Fibroblast of lung (primary cell): Measurements from ENCODE around the gene ST6GALNAC3.

ENCODE experiments used
- EZH2 ChIP-seq: IDR thresholded peaks from 2 replicates; pipeline ENCODE4 v1.5.1; 2012; ENCODE audit warnings: low read length, control low read depth, mild to moderate bottlenecking; ENCODE audit errors: missing control alignments
- TF ChIP-seq, protein P1 (sequence below), 2 donors: IDR thresholded peaks in 1 of 2; conservative IDR thresholded peaks in 1 of 2; 1 replicate in 1 of 2; 2 replicates in 1 of 2; pipeline ENCODE4 v1.5.1; 2011 to 2012; ENCODE audit warnings: low read length in 2 of 2, control low read depth in 1 of 2, inconsistent platforms in 1 of 2, low read depth in 1 of 2, mild to moderate bottlenecking in 1 of 2

GRCh38 chr1:76607717-76608116 lies 533.2 kb downstream of the ST6GALNAC3 start:
- TF ChIP-seq, protein P1, sequence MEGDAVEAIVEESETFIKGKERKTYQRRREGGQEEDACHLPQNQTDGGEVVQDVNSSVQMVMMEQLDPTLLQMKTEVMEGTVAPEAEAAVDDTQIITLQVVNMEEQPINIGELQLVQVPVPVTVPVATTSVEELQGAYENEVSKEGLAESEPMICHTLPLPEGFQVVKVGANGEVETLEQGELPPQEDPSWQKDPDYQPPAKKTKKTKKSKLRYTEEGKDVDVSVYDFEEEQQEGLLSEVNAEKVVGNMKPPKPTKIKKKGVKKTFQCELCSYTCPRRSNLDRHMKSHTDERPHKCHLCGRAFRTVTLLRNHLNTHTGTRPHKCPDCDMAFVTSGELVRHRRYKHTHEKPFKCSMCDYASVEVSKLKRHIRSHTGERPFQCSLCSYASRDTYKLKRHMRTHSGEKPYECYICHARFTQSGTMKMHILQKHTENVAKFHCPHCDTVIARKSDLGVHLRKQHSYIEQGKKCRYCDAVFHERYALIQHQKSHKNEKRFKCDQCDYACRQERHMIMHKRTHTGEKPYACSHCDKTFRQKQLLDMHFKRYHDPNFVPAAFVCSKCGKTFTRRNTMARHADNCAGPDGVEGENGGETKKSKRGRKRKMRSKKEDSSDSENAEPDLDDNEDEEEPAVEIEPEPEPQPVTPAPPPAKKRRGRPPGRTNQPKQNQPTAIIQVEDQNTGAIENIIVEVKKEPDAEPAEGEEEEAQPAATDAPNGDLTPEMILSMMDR (conservative IDR thresholded peaks at IDR 0.05 in 1 of 2, IDR thresholded peaks at IDR 0.05 in 1 of 2; ENCODE audit: low read depth in 1 of 2, low read length in 2 of 2) = no peak
- TF ChIP-seq EZH2 = no peak
